Superior temporal gyrus (tissue), 1 donor: Measurements from ENCODE around the gene PMF1.
A peak's percentile ranks its signal among the peaks of the same experiment; 100 is the strongest.
"Not testable (repeated sequence)": the region's sequence is repeated elsewhere in the genome, so short reads cannot be mapped to it uniquely, and the experiment has no call there.

Experiments used
- DNase-seq: peaks from one replicate; pipeline ENCODE4 v3.0.0-alpha.2; 2016; ENCODE audit errors: extremely low spot score

Gene PMF1

DNA sequence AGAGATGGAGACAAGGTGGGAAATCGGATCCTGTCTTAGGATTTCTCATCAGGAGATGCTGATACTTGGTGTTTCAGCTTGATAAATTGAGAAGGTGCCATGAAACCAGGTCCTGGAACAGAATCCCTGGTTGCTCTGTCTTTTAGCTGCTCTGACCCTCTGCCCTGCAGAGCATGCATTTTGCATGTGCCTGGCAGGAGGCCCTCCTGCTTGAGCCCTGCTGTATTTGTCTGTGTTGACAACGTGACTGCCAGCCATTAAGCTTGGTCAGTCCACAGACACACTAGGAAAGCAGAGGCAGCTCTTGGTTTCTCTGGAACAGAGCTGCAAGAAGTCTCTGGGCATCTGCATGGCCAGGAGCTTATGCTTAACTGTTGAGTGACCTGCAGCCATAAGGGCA is 16.4 kb upstream of the PMF1 start:
- no peak for DNase-seq

DNA sequence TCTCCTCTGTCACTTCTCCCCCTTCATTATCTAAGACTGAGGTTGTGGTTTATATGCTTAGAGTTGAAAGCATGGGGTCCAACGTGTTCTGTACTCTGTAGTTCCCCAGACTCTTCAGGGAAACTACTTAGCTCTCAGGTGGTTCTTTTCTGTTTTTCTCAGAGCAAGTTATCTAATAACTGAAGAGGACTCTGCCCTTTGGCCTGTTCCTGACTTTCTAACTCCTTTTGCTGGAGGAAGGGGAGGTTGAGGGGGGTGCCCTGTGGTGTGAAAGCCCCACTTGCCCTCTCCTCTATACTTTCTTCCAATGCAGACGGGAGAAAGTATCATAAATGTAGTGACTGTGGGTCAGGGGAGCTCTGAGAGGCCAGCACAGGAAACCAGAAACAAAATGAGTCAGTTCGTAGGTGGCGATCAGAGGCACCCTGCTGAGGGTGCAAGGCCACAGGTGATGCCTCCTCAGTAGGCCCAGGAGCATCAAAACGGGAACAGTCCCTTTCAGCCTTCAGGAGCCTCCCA is 13.9 kb upstream of the PMF1 start:
- no peak for DNase-seq

DNA sequence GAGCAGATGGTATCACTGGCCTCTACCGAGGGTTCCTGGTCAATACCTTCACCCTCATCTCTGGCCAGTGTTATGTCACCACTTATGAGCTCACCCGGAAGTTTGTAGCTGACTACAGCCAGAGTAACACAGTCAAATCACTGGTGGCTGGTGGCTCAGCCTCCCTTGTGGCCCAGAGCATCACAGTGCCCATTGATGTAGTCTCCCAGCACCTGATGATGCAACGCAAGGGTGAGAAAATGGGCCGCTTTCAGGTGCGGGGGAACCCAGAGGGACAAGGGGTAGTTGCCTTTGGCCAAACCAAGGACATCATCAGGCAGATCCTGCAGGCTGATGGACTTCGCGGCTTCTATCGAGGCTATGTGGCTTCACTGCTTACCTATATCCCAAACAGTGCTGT is 12.8 kb upstream of the PMF1 start:
- no peak for DNase-seq

DNA sequence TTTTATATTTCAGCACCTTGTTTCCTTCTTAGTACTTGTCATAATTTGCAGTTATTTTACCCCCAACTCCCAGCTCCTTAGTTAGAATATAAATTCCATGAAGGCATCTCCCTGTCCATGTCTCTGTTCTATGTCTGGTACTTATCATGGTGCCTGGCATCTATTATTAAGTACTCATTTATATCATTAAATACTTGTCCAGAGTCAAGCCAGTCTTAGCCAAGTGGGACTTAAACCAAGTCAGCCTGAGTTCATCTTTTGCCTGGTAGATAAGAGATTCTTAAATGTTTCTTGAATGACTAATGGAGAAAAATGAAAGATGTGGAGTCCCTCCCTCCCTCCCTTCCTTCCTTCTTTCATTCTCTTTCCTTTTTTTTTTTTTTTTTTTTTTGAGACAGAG is 9.5 kb upstream of the PMF1 start:
- DNase-seq = no peak

DNA sequence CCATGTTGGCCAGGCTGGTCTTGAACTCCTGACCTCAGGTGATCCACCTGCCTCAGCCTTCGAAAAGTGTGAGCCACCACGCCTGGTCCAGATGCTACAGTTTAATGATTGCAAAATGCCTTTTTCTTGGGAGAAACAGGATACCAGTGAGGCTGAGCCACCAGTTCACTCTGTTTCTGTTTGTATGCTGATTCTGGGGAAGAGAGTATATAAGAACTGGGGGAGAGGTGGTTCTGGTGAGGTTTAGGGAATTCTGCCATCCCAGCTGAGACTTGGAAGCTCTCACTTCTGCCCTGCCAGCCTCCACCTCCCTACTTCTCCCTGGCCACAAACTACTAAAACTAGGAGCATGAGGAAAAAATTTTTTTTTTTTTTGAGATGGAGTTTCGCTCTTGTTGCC is 8.1 kb upstream of the PMF1 start:
- no peak for DNase-seq

DNA sequence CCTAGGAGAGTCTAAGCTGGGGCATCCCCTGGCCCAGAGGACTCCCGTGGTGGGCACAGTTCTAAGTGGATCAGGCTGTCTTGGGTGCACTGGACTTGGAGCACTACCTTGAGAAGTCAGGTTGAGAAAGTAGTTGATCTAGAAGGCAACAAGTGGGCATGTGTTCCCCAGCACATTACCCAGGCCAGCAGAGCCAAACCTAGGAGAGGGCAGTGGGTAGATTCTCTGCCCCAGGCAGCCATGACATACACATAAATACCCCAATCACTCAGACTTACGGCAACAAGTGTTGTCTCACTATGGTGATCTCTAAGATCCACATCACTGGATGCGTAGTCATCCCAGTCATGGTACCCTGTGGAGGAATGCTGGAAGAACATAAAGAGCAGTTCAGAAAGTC is 1.6 kb upstream of the PMF1 start:
- DNase-seq = no peak

DNA sequence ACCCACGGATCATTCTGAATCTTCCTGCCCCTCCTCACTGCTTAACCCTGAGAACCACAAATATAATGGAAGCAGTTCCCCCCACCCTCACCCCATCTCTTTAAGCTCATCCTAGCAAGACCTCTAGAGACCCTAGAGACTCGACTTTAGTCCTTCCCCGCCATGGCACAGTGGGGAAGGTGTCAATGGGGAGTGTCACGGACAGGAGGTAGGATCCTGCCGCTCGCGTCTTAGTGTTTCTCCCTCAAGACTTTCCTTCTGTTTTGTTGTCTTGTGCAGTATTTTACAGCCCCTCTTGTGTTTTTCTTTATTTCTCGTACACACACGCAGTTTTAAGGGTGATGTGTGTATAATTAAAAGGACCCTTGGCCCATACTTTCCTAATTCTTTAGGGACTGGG is 677 bp upstream of the PMF1 start:
- DNase-seq = no peak

DNA sequence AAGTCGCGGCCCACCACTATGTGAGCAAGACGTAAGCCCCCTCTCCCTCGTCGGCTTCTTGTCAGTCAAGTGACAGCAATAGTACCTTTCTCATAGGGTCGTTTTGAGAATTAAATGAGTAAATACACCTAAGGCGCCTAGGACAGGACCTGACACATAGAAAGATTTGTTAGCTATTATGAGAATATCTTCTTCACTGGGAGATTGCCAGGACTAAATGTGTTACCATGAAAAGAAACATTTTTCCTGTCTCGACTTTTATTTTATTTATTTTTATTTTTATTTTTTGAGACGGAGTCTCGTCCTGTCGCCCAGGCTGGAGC is 798 bp downstream of the PMF1 start:
- DNase-seq = no peak

DNA sequence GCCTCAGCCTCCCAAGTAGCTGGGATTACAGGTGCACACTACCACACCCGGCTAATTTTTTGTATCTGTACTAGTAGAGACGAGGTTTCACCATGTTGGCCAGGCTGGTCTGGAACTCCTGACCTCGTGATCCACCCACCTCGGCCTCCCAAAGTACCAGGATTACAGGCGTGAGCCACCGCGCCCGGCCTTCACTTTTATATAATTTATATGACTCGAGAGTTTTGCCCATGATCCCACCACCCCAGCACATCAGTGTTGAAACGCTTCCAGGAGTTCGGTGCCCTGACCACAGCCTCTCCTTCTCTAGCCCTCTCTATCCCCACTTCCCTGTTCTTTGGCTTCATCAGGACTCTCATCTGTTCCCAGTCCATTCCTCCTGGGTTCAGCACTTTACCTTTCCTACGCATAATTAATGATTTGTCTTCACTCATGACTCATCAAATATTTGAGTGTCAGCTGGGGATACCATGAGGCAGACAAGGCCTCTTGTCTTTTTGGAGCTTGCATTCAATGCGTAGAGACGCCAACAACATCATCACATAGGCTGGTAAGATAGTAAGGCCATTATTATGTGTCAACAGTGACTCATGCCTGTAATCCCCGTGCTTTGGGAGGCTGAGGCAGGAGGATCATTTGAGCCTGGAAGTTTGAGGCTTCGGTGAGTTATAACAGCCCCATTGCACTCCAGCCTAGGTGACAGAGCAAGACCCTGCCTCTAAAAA is 1.4 kb downstream of the PMF1 start:
- no peak for DNase-seq

DNA sequence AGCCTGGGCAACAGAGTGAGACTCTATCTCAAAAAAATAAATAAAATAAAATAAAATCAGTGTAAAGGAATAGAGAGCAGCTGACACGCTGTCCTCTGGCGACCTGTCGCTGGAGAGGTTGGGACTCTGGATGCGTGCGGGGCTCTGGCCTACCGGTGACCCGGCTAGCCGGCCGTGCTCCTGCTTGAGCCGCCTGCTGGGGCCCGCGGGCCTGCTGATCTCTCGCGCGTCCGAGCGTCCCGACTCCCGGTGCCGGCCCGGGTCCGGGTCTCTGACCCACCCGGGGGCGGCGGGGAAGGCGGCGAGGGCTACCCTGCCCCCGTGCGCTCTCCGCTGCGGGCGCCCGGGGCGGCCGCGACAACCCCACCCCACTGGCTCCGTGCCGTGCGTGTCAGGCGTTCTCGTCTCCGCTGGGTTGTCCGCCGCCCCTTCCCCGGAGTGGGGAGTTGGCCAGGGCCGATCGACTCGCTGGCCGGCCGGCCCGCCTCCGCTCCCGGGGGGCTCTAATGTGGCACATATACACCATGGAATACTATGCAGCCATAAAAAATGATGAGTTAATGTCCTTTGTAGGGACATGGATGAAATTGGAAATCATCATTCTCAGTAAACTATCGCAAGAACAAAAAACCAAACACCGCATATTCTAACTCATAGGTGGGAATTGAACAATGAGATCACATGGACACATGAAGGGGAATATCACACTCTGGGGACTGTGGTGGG is 3.7 kb downstream of the PMF1 start:
- DNase-seq = not testable (repeated sequence)

DNA sequence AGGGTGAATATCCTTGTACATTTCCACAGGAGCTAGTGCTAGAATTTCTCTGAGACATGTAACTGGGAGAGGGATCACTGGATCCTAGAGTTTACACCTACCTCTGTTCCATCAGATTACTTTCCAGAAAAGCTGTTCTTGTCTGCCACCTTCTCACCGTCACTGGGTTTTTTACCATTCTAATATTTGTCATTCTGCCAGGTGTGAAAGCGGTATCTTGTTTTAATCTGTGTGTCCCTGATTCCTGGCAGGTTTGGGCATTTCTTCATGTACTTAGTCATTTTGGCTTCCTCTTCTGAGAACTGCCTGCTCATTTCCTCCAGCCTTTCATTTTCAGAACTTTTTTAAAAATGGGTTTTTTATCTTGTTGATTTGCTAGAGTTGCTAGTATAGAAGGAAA is 5.1 kb downstream of the PMF1 start:
- DNase-seq = peak; percentile 38

DNA sequence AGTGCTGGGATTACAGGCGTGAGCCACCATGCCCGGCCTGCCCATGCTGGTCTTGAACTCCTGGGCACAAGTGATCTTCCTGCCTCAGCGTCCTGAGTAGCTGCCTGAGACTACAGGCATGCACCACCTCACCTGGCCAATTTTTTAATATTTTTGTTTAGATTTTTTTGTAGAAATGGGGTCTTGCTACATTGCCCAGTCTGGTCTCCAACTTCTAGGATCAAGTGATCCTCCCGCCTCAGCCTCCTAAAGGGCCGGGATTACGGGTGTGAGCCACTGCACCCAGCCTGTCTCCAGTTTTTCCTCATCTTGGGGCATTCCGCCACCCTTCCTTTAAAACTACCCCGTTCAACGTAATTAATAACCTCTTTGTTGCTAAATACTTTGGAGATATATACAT is 7.4 kb downstream of the PMF1 start:
- no peak for DNase-seq

DNA sequence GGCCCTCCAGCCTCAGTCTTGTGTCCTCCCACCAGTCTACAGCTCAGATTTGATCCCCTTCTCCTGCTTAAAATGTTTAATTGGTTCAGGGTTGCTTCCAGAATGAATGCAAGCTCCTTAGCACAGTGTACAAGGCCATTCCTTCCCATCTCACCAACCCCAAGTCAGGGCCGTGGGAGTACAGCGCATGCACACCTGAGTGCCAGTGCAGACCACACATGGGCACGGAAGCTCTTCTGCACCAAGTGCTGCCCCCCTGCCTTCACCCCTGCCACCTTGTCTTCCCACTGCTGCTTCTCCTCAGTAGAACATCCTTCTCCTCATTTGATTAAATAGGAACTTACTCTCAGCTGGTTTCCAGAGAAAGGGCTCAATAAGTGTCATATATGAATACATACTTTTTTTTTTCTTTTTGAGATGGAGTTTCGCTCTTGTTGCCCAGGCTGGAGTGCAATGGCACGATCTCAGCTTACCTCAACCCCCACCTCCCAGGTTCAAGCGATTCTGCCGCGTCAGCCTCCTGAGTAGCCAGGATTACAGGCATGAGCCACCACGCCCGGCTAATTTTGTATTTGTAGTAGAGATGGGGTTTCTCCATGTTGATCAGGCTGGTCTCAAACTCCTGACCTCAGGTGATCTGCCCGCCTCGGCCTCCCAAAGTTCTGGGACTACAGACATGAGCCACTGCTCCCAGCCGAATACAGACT is 9.3 kb downstream of the PMF1 start:
- DNase-seq = no peak

DNA sequence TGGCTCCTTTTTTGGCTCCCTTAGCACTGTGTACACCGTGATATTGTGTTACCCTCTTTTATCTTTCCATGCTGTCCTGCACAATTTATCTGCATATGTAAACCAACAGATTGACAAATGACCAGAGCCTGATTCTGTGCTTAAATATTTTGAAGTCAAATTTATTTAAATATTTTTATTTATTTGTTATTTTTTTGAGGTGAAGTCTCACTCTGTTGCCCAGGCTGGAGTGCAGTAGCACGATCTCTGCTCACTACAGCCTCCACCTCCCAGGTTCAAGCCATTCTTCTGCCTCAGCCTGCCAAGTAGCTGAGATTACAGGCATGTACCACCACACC is 12.8 kb downstream of the PMF1 start:
- DNase-seq = no peak

DNA sequence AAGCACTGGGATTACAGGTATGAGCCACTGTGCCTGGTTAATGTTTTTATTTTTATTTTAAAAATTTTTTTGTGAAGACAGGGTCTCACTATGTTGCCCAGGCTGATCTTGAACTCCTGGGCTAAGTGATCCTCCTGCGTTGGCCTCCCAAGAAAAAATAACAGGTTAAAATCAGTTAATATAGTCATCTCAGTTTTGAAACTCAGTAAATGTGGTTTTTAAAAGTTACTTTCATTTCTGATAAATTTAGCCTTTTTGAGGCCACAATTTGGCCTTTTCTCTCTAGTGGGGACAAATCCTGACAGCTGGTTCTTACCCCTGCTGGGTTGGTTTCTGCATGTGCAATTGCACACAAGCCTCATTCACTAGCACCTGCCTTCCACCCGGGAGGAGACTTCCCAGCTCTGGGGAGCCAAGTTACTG is 13.3 kb downstream of the PMF1 start:
- DNase-seq = no peak

DNA sequence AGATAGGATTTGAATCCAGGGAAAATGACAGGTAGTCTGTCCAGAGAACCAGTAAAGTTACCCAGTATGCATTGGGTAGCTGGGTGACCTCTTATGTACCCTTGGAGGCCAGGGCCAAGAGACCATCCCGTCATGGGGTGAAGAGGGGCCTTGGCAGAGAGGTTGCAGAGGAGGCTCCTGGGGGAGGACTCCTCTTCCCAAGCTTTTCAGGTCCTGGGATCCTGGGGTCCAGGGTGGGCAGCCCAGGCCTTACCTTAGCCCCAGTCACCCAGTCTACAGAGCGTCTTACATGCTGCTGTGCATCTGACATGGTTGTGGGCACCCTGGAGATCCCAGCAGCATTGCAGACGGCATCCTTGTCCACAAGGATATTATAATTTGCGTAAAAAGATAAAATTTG is 14.0 kb downstream of the PMF1 start:
- no peak for DNase-seq

DNA sequence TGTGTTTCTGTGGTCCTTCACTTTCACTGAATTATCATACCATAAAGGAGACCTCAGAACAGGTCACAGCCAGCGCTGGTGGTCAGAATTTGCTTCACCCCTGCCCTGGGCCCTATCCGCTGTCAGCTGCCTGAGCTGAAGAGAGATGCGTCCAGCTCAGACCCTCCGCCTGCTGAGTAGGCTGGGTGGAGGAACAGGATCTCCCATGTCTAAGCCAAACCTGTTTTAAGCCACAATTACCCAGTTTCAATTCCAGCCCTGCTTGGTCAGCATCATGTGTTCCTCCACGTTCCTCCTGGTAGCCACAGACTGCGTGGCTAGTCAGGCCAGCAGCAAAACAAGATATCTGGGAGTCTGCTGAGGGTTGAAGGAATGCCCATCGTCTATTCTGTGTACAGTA is 15.7 kb downstream of the PMF1 start:
- no peak for DNase-seq

DNA sequence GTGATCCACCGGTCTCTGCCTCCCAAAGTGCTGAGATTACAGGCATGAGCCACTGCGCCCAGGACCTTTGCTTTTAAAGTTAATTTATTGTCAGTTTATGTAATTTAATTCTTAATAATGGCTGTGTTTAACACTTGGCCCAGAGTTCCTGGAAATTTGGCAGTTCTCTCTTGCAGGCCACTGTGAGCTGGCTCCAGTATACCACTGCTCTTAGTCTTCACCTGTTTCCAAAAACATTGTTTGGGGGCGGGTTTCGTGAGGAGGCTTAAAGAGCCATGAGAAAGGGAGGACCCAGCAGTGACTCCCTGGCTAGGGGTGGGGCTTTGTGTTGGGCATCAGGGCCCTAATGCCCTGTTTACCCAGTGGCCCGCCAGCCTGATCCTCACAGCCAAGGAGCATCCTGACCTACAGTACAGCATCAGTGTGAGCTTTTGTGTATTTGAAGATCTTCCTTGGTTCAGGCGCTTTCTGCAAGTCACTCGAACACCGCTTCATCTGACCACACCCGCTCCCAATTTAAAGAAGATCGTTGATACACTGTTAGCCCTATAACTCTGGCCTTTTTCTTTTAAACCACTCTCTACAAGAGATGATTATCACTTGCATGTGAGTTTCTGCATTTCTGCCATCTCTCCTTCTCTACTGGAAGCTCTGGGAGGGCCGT is 17.1 kb downstream of the PMF1 start:
- no peak for DNase-seq

DNA sequence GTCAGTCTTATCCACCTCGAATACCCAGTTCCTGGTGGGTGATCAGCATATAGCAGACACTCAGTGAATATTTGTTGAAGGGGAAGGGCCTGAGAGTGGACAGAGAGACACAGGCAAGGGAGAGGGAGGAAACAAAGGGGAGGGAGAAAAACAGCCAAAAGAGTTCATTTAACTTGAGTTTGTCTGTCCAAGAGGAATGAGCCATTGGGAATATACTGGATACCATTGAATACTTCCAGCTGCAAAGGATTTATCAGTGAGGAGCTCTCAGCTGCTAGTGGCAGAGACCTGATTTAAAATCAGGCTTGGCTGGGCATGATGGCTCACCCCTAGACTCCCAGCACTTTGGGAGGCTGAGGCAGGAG is 17.6 kb downstream of the PMF1 start:
- DNase-seq = no peak

DNA sequence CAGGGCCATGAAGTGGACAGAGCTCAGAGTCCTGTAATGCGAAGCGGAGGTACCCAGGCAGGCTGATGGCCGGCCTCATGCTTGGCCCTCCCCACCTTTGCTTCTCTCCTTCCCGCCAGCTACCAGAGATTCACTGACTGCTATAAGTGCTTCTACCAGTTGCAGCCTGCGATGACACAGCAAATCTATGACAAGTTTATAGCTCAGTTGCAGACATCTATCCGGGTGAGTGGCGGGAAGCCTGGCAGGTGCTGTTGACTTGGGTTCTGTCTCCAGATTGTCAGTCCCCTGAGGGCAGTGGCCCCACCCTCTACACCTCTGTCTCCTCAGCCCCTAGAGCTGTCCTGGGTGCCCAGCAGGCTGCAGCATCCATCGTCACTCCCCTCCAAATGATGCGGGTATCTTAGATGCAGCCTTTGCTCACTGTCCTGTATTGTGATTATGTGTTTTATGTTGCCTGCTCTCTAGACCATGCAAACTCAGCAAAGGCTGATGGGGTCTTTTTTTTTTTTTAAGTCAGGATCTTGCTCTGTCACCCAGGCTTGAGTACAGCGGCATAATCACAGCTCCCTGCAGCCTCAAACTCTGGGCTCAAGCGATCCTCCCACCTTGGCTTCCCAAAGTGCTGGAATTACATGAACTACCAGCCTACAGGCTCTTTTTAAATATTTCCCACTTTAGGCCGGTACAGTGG is 19.5 kb downstream of the PMF1 start:
- no peak for DNase-seq

DNA sequence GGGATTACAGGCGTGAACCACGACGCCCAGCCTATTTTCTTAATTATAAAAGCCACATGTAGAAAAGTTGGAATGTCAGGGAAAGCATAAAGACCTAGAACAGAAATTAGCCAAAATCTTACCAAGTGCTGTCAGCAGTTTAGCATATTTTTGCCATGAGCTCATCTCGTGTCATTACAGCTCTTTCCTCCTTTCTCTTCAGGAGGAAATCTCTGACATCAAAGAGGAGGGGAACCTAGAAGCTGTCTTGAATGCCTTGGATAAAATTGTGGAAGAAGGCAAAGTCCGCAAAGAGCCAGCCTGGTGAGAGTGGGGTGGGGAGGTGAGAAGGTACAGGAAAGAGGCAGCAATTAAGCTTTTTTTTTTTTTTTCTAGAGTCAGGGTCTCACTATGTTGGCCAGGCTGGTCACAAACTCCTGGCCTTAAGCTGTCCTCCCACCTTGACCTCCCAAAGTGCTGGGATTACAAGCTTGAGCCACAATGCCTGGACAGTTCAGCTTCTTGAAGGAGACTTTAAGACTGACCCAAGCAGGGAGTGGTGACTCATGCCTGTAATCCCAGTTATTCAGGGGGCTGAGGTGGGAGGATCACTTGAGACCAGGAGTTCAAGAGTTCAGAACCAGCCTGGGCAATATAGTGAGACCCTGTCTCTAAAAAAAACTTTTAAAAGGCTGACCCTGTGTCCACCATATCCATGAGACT is 20.8 kb downstream of the PMF1 start:
- DNase-seq = no peak
